Tibial artery (tissue), 4 donors: ENCODE measurements around the gene SHC2.

ENCODE experiments used
- DNase-seq, 2 donors: peaks; one replicate each; pipeline ENCODE4 v3.0.0-alpha.2; 2019
- H3K27ac ChIP-seq, 2 donors: fragments of 200-600 bp; sonication (generic) in 1 of 2; 1 replicate in 1 of 2; 2 replicates in 1 of 2; pipeline ENCODE4 v1.5.1; 2018 to 2019; ENCODE audit warnings: mild to moderate bottlenecking in 1 of 2
- H3K27me3 ChIP-seq, 2 donors: fragments of 200-600 bp; sonication (generic) in 1 of 2; one replicate each; pipeline versions ENCODE4 v1.5.1 to v1.6.0; 2016 to 2019
- H3K36me3 ChIP-seq, 3 donors: fragments of 200-600 bp; sonication (generic) in 2 of 3; one replicate each; pipeline ENCODE4 v1.5.1; 2016 to 2019; ENCODE audit warnings: mild to moderate bottlenecking in 2 of 3
- H3K4me1 ChIP-seq, 4 donors: fragments of 200-600 bp; sonication (generic) in 2 of 4; 1 replicate in 3 of 4; 2 replicates in 1 of 4; pipeline ENCODE4 v1.5.1; 2016 to 2019
- H3K4me3 ChIP-seq, 2 donors: fragments of 200-600 bp; sonication (generic) in 1 of 2; 1 replicate in 1 of 2; 2 replicates in 1 of 2; pipeline ENCODE4 v1.5.1; 2018 to 2019; ENCODE audit warnings: mild to moderate bottlenecking in 2 of 2
- H3K9me3 ChIP-seq, 3 donors: fragments of 200-600 bp; sonication (generic) in 1 of 3; one replicate each; pipeline ENCODE4 v1.5.1; 2016 to 2019
- CTCF ChIP-seq, 2 experiments: fragments of 200-600 bp in 1 of 2; fragments of 450-650 bp in 1 of 2; IDR thresholded peaks; one replicate each; pipeline ENCODE4 v1.5.1; 2017 to 2019; ENCODE audit warnings: antibody characterized with exemption in 2 of 2, mild to moderate bottlenecking in 1 of 2, moderate library complexity in 1 of 2
- intact Hi-C: fragments of 100-400 bp; cut with DNase I; formaldehyde crosslinking; loops from one replicate; pipeline ENCODE4 v1.15.0; 2023; ENCODE audit warnings: low total_unique reads

The SHC2 gene

DNA sequence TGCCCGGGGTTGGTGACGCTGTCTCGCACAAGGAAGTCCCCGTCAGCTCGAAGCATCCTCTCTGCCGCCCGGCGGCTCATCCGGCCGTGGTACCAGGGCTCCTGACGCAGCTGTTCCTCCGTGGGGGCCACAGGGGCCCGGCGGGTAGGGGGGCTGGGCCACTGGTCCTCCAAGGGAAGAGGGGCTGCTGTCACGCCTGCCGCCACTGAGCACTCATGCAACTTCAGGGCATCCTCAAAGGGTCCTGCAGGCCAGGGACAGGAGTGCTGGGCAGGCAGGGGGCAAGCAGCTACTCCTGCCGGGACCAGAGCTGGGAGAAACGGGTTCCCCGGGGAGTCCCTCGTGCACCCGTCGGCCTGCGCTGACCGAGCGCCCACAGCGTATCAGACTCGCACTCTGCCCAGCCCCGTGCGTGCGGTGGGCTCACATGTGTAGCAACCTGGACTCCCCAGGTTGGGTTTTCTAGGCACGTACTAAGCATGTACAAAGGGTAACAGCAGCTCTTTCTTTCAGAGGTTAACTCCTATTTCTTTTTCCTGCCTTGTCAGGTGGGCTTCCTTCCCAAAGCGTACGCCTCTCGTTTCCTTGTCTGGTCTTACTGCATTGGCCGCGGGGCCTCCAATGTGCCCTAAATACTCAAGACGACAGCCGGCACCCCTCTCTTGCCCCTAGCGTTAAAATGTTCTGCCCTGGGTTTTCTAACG, 38.5 kb downstream of the SHC2 start:
- no peak overlapping the region for H3K27ac ChIP-seq
- no peak for TF ChIP-seq CTCF (IDR thresholded peaks at IDR 0.05)
- no peak overlapping the region for H3K4me3 ChIP-seq
- intact Hi-C loops: no loop called here
- peaks cover 0 to 35% of the 10 kb centered on the region in 2 donors for H3K27me3 ChIP-seq
- peaks cover 0 to 25% (median 0%) of the 10 kb centered on the region in 3 donors for H3K36me3 ChIP-seq
- no peak for DNase-seq
- no peaks in the 10 kb centered on the region for H3K4me1 ChIP-seq
- H3K9me3 ChIP-seq: no peaks in the 10 kb centered on the region

- no peaks in the 10 kb centered on the region for H3K4me1 ChIP-seq
- no peak overlapping the region for H3K27ac ChIP-seq
- H3K27me3 ChIP-seq: peaks cover 0 to 40% of the 10 kb centered on the region in 2 donors
- H3K9me3 ChIP-seq: no peaks in the 10 kb centered on the region
- intact Hi-C loops: no loop called here
- H3K36me3 ChIP-seq: peaks cover 0 to 36% (median 0%) of the 10 kb centered on the region in 3 donors
- no peak overlapping the region for H3K4me3 ChIP-seq
- no peak for TF ChIP-seq CTCF (IDR thresholded peaks at IDR 0.05)
- DNase-seq: no peak
Measured at GRCh38 chr19:419721-420515, 40.9 kb downstream of the SHC2 start.

- no peak overlapping the region for H3K4me3 ChIP-seq
- intact Hi-C loops: no loop called here
- H3K27me3 ChIP-seq: peaks cover 0 to 35% of the 10 kb centered on the region in 2 donors
- H3K4me1 ChIP-seq: no peaks in the 10 kb centered on the region
- H3K27ac ChIP-seq: no peak overlapping the region
- no peaks in the 10 kb centered on the region for H3K9me3 ChIP-seq
- no peak for DNase-seq
- no peak for TF ChIP-seq CTCF (IDR thresholded peaks at IDR 0.05)
- H3K36me3 ChIP-seq: peaks cover 0 to 27% (median 0%) of the 10 kb centered on the region in 3 donors
Measured at GRCh38 chr19:418761-419671, 41.8 kb downstream of the SHC2 start.

- H3K4me1 ChIP-seq: no peaks in the 10 kb centered on the region
- intact Hi-C loops: no loop called here
- peaks cover 0 to 22% (median 0%) of the 10 kb centered on the region in 3 donors for H3K36me3 ChIP-seq
- no peaks in the 10 kb centered on the region for H3K9me3 ChIP-seq
- peaks cover 0 to 59% of the 10 kb centered on the region in 2 donors for H3K27me3 ChIP-seq
- DNase-seq: no peak
- no peak overlapping the region for H3K27ac ChIP-seq
- no peak overlapping the region for H3K4me3 ChIP-seq
- no peak for TF ChIP-seq CTCF (IDR thresholded peaks at IDR 0.05)
Measured at GRCh38 chr19:416416-416815, 44.4 kb downstream of the SHC2 start.

- Histone ChIP-seq H3K27ac (no peak overlapping the region), H3K36me3 (peaks cover 0 to 22% (median 0%) of the 10 kb centered on the region in 3 donors), H3K4me1 (no peaks in the 10 kb centered on the region), H3K27me3 (peaks cover 0 to 65% of the 10 kb centered on the region in 2 donors), H3K9me3 (no peaks in the 10 kb centered on the region), H3K4me3 (no peak overlapping the region)
- no peak for DNase-seq
- TF ChIP-seq CTCF (IDR thresholded peaks at IDR 0.05): no peak
- intact Hi-C loops: no loop called here
Measured at GRCh38 chr19:415292-415691, 45.5 kb downstream of the SHC2 start.
